ENCODE results near the gene GOLGA6D. TPM values are rescaled to one million over a fixed set of nuclear protein-coding genes. Genes with fewer than 3 reads are reported as not detected.
A peak's percentile ranks its signal among the peaks of the same experiment; 100 is the strongest.
"Not testable (repeated sequence)": the region's sequence is repeated elsewhere in the genome, so short reads cannot be mapped to it uniquely, and the experiment has no call there.

GOLGA6D gene
- polyA plus RNA-seq, 3 donors = not detected

GRCh38 chr15:75293660-75294059 lies 11.0 kb downstream of the GOLGA6D start:
- H3K27ac ChIP-seq (ENCODE audit: low read depth in 1 of 2, low read length in 2 of 2); H3K4me3 Mint-ChIP-seq; DNase-seq; H4K20me1 ChIP-seq (ENCODE audit: insufficient read depth, low read length); intact Hi-C loops (cut with micrococcal nuclease); H3K4me2 ChIP-seq (replicated peaks; ENCODE audit: extremely low read depth, low read length, poor library complexity, severe bottlenecking); H2AFZ ChIP-seq (ENCODE audit: insufficient read depth, low read depth, low read length, poor library complexity, severe bottlenecking); H3K9me3 ChIP-seq (replicated peaks in 1 of 2; ENCODE audit: control insufficient read depth in 1 of 2, insufficient read depth in 1 of 2, low read length in 2 of 2); H3K27me3 Mint-ChIP-seq (ENCODE audit: low read depth in 3 of 3); H3K4me1 Mint-ChIP-seq; H3K27ac Mint-ChIP-seq; H3K36me3 ChIP-seq (replicated peaks in 1 of 2; ENCODE audit: control insufficient read depth in 1 of 2, insufficient read depth in 2 of 2, low read length in 2 of 2); H3K79me2 ChIP-seq (ENCODE audit: insufficient read depth, low read length); H3K4me3 ChIP-seq (replicated peaks in 1 of 3; ENCODE audit: low read depth in 2 of 3, low read length in 3 of 3); H3K4me1 ChIP-seq (ENCODE audit: control insufficient read depth in 1 of 2, insufficient read depth in 2 of 2, low read length in 2 of 2); H3K27me3 ChIP-seq (ENCODE audit: control insufficient read depth in 2 of 2, insufficient read depth in 2 of 2, low read length in 2 of 2); H3K9ac ChIP-seq (ENCODE audit: insufficient read depth, low read length, poor library complexity, severe bottlenecking); H3K36me3 Mint-ChIP-seq; H3K9me3 Mint-ChIP-seq: not testable (repeated sequence)
- no CpG with 5 or more reads among the region's 18 CpGs for WGBS (ENCODE audit: insufficient coverage)

GRCh38 chr15:75298541-75299310 lies 16.1 kb downstream of the GOLGA6D start:
- H3K27ac ChIP-seq (ENCODE audit: low read depth in 1 of 2, low read length in 2 of 2); H3K79me2 ChIP-seq (ENCODE audit: insufficient read depth, low read length); H3K4me2 ChIP-seq (replicated peaks; ENCODE audit: extremely low read depth, low read length, poor library complexity, severe bottlenecking); H3K36me3 ChIP-seq (replicated peaks in 1 of 2; ENCODE audit: control insufficient read depth in 1 of 2, insufficient read depth in 2 of 2, low read length in 2 of 2); H3K4me3 ChIP-seq (replicated peaks in 1 of 3; ENCODE audit: low read depth in 2 of 3, low read length in 3 of 3); H3K27ac Mint-ChIP-seq; H3K9me3 Mint-ChIP-seq; DNase-seq; H3K4me1 ChIP-seq (ENCODE audit: control insufficient read depth in 1 of 2, insufficient read depth in 2 of 2, low read length in 2 of 2); H3K4me3 Mint-ChIP-seq; H3K9ac ChIP-seq (ENCODE audit: insufficient read depth, low read length, poor library complexity, severe bottlenecking); intact Hi-C loops (cut with micrococcal nuclease); H4K20me1 ChIP-seq (ENCODE audit: insufficient read depth, low read length); H3K27me3 ChIP-seq (ENCODE audit: control insufficient read depth in 2 of 2, insufficient read depth in 2 of 2, low read length in 2 of 2); H3K4me1 Mint-ChIP-seq; H3K36me3 Mint-ChIP-seq; H3K9me3 ChIP-seq (replicated peaks in 1 of 2; ENCODE audit: control insufficient read depth in 1 of 2, insufficient read depth in 1 of 2, low read length in 2 of 2); H2AFZ ChIP-seq (ENCODE audit: insufficient read depth, low read depth, low read length, poor library complexity, severe bottlenecking); H3K27me3 Mint-ChIP-seq (ENCODE audit: low read depth in 3 of 3): not testable (repeated sequence)
- TF ChIP-seq CTCF (IDR thresholded peaks at IDR 0.05) = peak; percentile 33
- no CpG with 5 or more reads among the region's 13 CpGs for WGBS (ENCODE audit: insufficient coverage)
